KMS-11 (cell line): Measurements from ENCODE around the gene ENTPD5.

Experiments used
- H2AFZ ChIP-seq: fragments of 200-600 bp; sonication (generic); 2 replicates; pipeline ENCODE4 v1.6.1; 2016; ENCODE audit warnings: antibody characterized with exemption, mixed run types, low read depth
- H3K27ac ChIP-seq: fragments of 200-600 bp; sonication (generic); 2 replicates; pipeline ENCODE4 v1.6.1; 2016; ENCODE audit warnings: mild to moderate bottlenecking, mixed run types
- H3K27me3 ChIP-seq: fragments of 200-600 bp; sonication (generic); 2 replicates; pipeline ENCODE4 v1.6.1; 2017; ENCODE audit warnings: mild to moderate bottlenecking, low read depth, mixed run types, moderate library complexity; ENCODE audit not compliant: insufficient read depth
- H3K36me3 ChIP-seq: fragments of 200-600 bp; sonication (generic); 2 replicates; pipeline ENCODE4 v1.6.1; 2017; ENCODE audit warnings: mild to moderate bottlenecking, mixed run types; ENCODE audit not compliant: insufficient read depth
- H3K4me1 ChIP-seq: fragments of 200-600 bp; sonication (generic); 2 replicates; pipeline ENCODE4 v1.6.1; 2016; ENCODE audit warnings: mild to moderate bottlenecking, low read depth, mixed run types; ENCODE audit not compliant: poor library complexity, severe bottlenecking
- H3K4me2 ChIP-seq: fragments of 200-600 bp; sonication (generic); 2 replicates; pipeline ENCODE4 v1.7.0; 2016; ENCODE audit warnings: mild to moderate bottlenecking, mixed run types
- H3K4me3 ChIP-seq: fragments of 200-600 bp; sonication (generic); IDR thresholded peaks from 2 replicates; pipeline ENCODE4 v1.6.1; 2017; ENCODE audit warnings: low read depth, low read length, mixed read lengths; ENCODE audit not compliant: insufficient read depth
- H3K79me2 ChIP-seq: fragments of 200-600 bp; sonication (generic); 2 replicates; pipeline ENCODE4 v1.6.1; 2016; ENCODE audit warnings: low read depth, mixed run types; ENCODE audit not compliant: insufficient read depth
- H3K9ac ChIP-seq: fragments of 200-600 bp; sonication (generic); 2 replicates; pipeline ENCODE4 v1.6.1; 2016; ENCODE audit warnings: mild to moderate bottlenecking, mixed run types
- H4K20me1 ChIP-seq: fragments of 200-600 bp; sonication (generic); 2 replicates; pipeline ENCODE4 v1.6.1; 2016; ENCODE audit warnings: mild to moderate bottlenecking, mixed run types; ENCODE audit not compliant: insufficient read depth
- CTCF ChIP-seq: fragments of 200-600 bp; sonication (generic); conservative IDR thresholded peaks from 2 replicates; pipeline ENCODE4 v1.6.1; 2017; ENCODE audit warnings: low read depth, mild to moderate bottlenecking, antibody characterized with exemption, low read length, moderate library complexity, mixed read lengths

Gene ENTPD5

DNA sequence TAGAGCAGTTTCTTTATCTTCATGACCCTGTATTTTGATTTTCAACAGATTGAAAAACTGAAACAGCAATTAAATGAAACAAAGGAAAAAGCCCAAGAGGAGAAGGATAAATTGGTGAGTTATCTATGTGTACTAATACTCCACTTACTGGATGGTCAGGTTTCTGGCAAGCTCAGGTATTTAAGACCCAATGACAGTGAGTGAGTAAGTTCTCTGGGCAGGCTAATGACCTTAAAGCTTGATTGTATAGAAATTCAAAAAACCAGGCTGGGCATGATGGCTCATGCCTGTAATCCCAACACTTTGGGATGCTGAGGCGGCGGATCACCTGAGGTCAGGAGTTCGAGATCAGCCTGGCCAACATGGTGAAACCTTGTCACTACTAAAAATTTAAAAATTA is 10.0 kb upstream of the ENTPD5 start:
- Histone ChIP-seq H4K20me1 (no peaks in the 10 kb centered on the region), H3K9ac (no peak overlapping the region), H3K4me2 (no peak overlapping the region)

DNA sequence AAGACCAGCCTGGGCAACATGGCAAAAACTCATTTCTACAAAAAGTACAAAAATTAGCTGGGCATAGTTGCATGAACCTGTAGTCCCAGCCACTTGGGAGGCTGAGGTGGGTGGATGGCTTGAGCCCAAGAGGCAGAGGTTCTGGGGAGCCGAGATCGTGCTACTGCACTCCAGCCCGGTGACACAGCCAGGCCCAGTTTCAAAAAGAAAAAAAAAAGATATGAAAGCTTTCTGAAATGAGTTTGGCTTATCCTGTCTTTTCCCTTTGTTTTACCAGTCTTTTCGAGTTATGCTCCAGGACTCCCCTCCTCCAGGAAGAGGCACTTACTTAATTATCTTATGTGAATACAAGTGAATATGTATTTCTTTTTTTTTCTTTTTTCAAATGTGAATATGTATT is 3.3 kb upstream of the ENTPD5 start:
- no peak overlapping the region for H3K27ac ChIP-seq
- H3K4me1 ChIP-seq, result no peaks in the 10 kb centered on the region
- no peak overlapping the region for H3K4me2 ChIP-seq
- TF ChIP-seq CTCF, result no peak
- no peaks in the 10 kb centered on the region for H3K27me3 ChIP-seq
- H4K20me1 ChIP-seq, result no peaks in the 10 kb centered on the region
- H3K79me2 ChIP-seq, result no peaks in the 10 kb centered on the region
- no peak overlapping the region for H3K4me3 ChIP-seq
- no peak overlapping the region for H2AFZ ChIP-seq
- no peaks in the 10 kb centered on the region for H3K36me3 ChIP-seq
- no peak overlapping the region for H3K9ac ChIP-seq

More for the DNA sequence above, 10.0 kb upstream of the ENTPD5 start:
- Histone ChIP-seq H2AFZ (no peak overlapping the region), H3K79me2 (no peaks in the 10 kb centered on the region), H3K36me3 (no peaks in the 10 kb centered on the region), H3K4me3 (no peak overlapping the region), H3K27me3 (no peaks in the 10 kb centered on the region), H3K27ac (no peak overlapping the region), H3K4me1 (no peaks in the 10 kb centered on the region)
- TF ChIP-seq CTCF, result no peak

- H3K4me1 ChIP-seq, result no peaks in the 10 kb centered on the region
- peak overlapping the region; percentile 82; the same call in 1 of the 2 replicates for H3K9ac ChIP-seq
- H3K4me3 ChIP-seq, result no peak overlapping the region
- no peaks in the 10 kb centered on the region for H3K79me2 ChIP-seq
- no peaks in the 10 kb centered on the region for H3K36me3 ChIP-seq
- no peak for TF ChIP-seq CTCF
- H3K4me2 ChIP-seq, result peak overlapping the region; percentile 34
- no peaks in the 10 kb centered on the region for H3K27me3 ChIP-seq
- H2AFZ ChIP-seq, result peak overlapping the region; percentile 73
- no peak overlapping the region for H3K27ac ChIP-seq
- H4K20me1 ChIP-seq, result no peaks in the 10 kb centered on the region
These were observed 485 bp upstream of the ENTPD5 start for GRCh38 chr14:74019408-74020137.

DNA sequence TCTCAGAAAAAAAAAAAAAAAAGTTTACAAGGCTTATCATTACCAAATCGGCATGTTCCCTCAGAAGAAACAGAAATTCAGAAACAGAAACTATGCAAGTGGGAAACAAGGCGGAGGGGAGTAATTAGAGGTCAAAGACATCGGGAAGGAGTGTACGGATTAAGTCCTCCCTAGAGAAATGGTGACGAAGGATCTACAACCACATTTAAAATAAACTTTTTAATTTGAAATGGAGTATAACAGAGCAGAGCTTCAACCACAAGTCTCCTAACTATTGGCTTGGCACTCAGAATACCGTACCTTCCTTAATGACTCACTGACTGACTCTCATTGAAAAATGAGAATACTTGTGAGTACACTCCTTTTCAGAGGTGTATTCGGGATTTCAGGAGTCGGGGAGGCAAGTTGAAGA is 908 bp downstream of the ENTPD5 start:
- Histone ChIP-seq H3K4me1 (no peaks in the 10 kb centered on the region), H4K20me1 (no peaks in the 10 kb centered on the region), H3K79me2 (no peaks in the 10 kb centered on the region), H2AFZ (peak overlapping the region; percentile 88), H3K4me2 (peak overlapping the region; percentile 62), H3K27me3 (no peaks in the 10 kb centered on the region), H3K9ac (peak overlapping the region; percentile 82), H3K4me3 (no peak overlapping the region), H3K27ac (peak overlapping the region; percentile 73; the same call in 1 of the 2 replicates), H3K36me3 (no peaks in the 10 kb centered on the region)
- TF ChIP-seq CTCF, result no peak
